Calu3 (cell line): ENCODE results near the gene HOOK1. TPM values are rescaled to one million over a fixed set of nuclear protein-coding genes. Genes with fewer than 3 reads are reported as not detected.

ENCODE experiments used
- BruUV-seq: library from RNA; stranded (reverse); fragments of 400-500 nt; replicated peaks from 2 replicates; lab custom pipeline; 2021; lab: Mats Ljungman, UMichigan
- CTCF ChIA-PET: fragments of 300-600 bp; sonication (Branson Sonifier 250); formaldehyde crosslinking; loops from one replicate; lab custom pipeline; 2022; ENCODE audit warnings: antibody characterized with exemption; lab: Charles Lee
- DNase-seq: peaks from one replicate; pipeline ENCODE4 v3.0.0; 2022
- H3K27ac Mint-ChIP-seq: one replicate; pipeline ENCODE4 v1.8.0; 2022; ENCODE audit warnings: mixed read lengths; ENCODE audit not compliant: unreplicated experiment
- H3K27me3 Mint-ChIP-seq: one replicate; pipeline ENCODE4 v1.8.0; 2022; ENCODE audit warnings: mixed read lengths; ENCODE audit not compliant: unreplicated experiment
- H3K36me3 Mint-ChIP-seq: one replicate; pipeline ENCODE4 v1.8.0; 2022; ENCODE audit warnings: mild to moderate bottlenecking, moderate library complexity, mixed read lengths; ENCODE audit not compliant: insufficient read depth, unreplicated experiment
- H3K4me1 Mint-ChIP-seq: one replicate; pipeline ENCODE4 v1.8.0; 2022; ENCODE audit warnings: mild to moderate bottlenecking, low read depth, mixed read lengths; ENCODE audit not compliant: unreplicated experiment
- H3K4me3 Mint-ChIP-seq: one replicate; pipeline ENCODE4 v1.8.0; 2022; ENCODE audit warnings: mild to moderate bottlenecking, low read depth, moderate library complexity, mixed read lengths; ENCODE audit not compliant: unreplicated experiment
- H3K9me3 Mint-ChIP-seq: one replicate; pipeline ENCODE4 v1.8.0; 2022; ENCODE audit warnings: low read depth, mixed read lengths; ENCODE audit not compliant: unreplicated experiment
- intact Hi-C: fragments of 100-400 bp; cut with micrococcal nuclease; formaldehyde crosslinking; loops from one replicate; pipeline ENCODE4 v1.10.0; 2022; ENCODE audit not compliant: unreplicated experiment
- total RNA-seq: library from RNA; stranded (reverse); gene quantifications from 2 replicates; pipeline ENCODE4 v1.2.3, GENCODE V29; 2022
- TF ChIP-seq, protein P1 (sequence below): fragments of 200-600 bp; IDR thresholded peaks from one replicate; pipeline ENCODE4 v1.8.0; 2022; ENCODE audit warnings: antibody characterized with exemption; ENCODE audit not compliant: unreplicated experiment

HOOK1 gene
- total RNA-seq, 1 experiment from 2014 or later = 50.4 TPM

DNA sequence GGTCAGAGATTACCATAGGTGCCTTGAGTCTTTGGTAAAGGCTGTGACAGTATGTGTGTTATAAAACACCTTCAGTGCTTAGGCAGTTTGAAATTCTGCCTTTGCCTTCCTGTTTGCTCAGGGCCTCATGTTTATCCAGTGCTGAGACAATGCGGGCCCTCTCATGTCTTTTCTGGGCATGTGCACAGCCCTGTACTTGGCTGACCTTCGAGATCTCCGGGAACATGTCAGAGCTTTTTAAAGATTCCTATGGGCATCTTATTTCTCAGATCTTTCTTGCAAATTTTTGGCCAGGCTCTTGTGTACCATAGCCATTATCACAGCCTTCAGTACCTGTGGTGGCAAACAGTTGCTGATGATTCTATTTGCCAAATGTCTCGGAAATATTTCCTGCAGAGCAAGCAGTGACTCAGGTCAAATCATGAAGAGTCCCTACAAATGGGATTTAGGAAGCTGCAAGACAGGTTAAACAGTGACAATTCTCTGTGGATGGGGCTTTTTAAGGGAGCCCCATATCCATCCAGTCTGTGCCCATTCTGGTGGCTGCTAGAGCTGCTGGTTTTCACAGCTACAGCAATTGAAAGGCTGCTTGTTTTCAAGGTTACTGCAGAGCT lies 42.1 kb downstream of the HOOK1 start:
- no peak overlapping the region for H3K4me3 Mint-ChIP-seq

DNA sequence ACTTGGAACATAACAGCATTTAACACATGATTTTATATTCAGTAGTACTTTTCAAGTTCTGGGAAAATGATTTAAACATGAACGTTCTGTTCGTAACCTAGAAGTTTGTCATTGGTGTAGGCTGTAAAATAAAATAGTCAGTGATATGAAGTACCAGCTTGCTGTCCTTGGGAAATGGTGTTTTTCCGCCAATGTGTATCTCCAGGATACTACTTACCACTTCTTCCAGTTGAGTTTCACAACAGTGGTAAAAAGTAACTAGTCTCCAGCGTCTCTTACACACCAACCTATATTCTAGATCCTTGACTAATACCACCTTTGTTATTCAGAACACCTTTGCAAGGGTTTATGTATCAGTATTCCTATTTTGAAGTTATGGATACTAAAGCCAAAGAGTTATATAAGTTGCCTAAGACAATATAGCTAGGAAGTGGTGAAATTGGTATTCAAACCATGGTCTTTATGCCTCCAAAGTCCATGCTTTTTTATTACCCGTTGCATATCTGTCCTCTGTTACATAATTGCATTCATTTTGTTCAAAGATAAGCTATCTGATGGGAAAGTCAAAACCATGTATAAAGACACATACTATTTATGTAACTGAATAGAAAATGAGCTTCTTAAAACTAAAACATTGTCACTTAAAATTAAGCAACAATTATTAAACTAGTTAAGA lies 43.1 kb downstream of the HOOK1 start:
- CTCF ChIA-PET = interaction anchor here (0.6 kb wide), 1 partner anchor 1426 kb away, joined by 4 read pairs; no protein-coding TSS in a partner anchor
- Mint-ChIP-seq H3K27ac (no peak overlapping the region), H3K9me3 (peaks cover 4% of the 10 kb centered on the region), H3K27me3 (no peaks in the 10 kb centered on the region), H3K4me3 (no peak overlapping the region), H3K4me1 (peaks cover 27% of the 10 kb centered on the region), H3K36me3 (peaks cover 18% of the 10 kb centered on the region)
- TF ChIP-seq, protein P1, sequence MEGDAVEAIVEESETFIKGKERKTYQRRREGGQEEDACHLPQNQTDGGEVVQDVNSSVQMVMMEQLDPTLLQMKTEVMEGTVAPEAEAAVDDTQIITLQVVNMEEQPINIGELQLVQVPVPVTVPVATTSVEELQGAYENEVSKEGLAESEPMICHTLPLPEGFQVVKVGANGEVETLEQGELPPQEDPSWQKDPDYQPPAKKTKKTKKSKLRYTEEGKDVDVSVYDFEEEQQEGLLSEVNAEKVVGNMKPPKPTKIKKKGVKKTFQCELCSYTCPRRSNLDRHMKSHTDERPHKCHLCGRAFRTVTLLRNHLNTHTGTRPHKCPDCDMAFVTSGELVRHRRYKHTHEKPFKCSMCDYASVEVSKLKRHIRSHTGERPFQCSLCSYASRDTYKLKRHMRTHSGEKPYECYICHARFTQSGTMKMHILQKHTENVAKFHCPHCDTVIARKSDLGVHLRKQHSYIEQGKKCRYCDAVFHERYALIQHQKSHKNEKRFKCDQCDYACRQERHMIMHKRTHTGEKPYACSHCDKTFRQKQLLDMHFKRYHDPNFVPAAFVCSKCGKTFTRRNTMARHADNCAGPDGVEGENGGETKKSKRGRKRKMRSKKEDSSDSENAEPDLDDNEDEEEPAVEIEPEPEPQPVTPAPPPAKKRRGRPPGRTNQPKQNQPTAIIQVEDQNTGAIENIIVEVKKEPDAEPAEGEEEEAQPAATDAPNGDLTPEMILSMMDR = no peak
- intact Hi-C loops = no loop called here
- BruUV-seq = no TSS peak
- no peak for DNase-seq

More for the DNA sequence above, 42.1 kb downstream of the HOOK1 start:
- intact Hi-C loops = no loop called here
- no TSS peak for BruUV-seq
- no peak for DNase-seq
- TF ChIP-seq, protein P1 = no peak
- Mint-ChIP-seq H3K4me1 (peaks cover 28% of the 10 kb centered on the region), H3K27me3 (no peaks in the 10 kb centered on the region), H3K27ac (no peak overlapping the region), H3K36me3 (peaks cover 18% of the 10 kb centered on the region), H3K9me3 (peaks cover 4% of the 10 kb centered on the region)
- CTCF ChIA-PET = interaction anchor here (0.7 to 1.1 kb wide), 2 partner anchors 9 to 90 kb away, joined by 3 read pairs; no protein-coding TSS in a partner anchor

DNA sequence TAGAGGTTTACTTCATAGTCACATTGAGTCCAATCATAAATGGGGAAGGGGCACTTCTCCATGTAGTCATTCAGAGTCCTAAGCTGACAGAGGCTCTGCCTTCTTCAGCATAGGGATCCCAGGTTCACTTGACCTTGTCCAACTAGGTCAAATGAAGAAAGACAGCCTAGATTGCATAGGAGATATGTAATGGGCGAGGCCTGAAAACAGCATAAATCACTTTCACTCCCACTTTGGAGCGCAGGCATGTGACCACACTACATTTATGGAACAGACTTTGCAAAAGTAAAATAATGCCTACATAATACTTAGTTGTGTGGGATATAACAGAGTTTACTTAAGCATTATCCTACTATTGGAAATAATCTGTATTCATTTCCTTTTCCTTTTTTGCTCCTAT lies 51.7 kb downstream of the HOOK1 start:
- Mint-ChIP-seq H3K27me3 (no peaks in the 10 kb centered on the region), H3K27ac (no peak overlapping the region), H3K36me3 (peaks cover 17% of the 10 kb centered on the region), H3K4me3 (no peak overlapping the region), H3K9me3 (no peaks in the 10 kb centered on the region), H3K4me1 (no peaks in the 10 kb centered on the region)
- BruUV-seq = no TSS peak
- intact Hi-C loops = no loop called here
- CTCF ChIA-PET = interaction anchor here (0.9 kb wide), 1 partner anchor 10 kb away, joined by 3 read pairs; no protein-coding TSS in a partner anchor
- TF ChIP-seq, protein P1 = no peak
- DNase-seq = no peak

DNA sequence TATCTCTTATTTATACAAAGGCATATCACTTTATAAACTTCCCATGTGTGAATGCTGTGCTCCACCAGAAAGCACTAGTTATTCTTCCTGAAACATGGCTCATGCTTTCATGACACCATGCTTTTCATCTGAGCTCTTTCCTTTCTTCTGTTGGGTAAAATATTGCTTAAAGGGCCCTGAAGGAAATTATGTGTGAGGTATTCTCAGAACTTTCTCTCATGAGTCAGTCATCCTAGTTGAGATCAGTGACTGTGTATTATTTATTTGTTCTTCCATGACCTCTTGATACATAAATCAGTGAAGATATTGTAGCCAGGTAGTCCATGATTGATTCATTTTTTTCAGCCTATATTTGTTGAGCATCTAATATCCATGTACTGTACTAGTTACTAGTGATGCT lies 57.0 kb downstream of the HOOK1 start:
- no peak for DNase-seq
- CTCF ChIA-PET = no interaction called here
- BruUV-seq = no TSS peak
- intact Hi-C loops = no loop called here
- no peaks in the 10 kb centered on the region for H3K27me3 Mint-ChIP-seq
- H3K36me3 Mint-ChIP-seq = peaks cover 15% of the 10 kb centered on the region
- TF ChIP-seq, protein P1 = no peak
- H3K9me3 Mint-ChIP-seq = no peaks in the 10 kb centered on the region
- H3K27ac Mint-ChIP-seq = no peak overlapping the region
- no peaks in the 10 kb centered on the region for H3K4me1 Mint-ChIP-seq
- no peak overlapping the region for H3K4me3 Mint-ChIP-seq
